NB4 (cell line): ENCODE data around the gene IDE.
"Not testable (repeated sequence)": the region's sequence is repeated elsewhere in the genome, so short reads cannot be mapped to it uniquely, and the experiment has no call there.

Experiments used
- DNase-seq: peaks from one replicate; pipeline ENCODE4 v3.0.0; 2010; ENCODE audit warnings: low read depth
- H3K4me3 ChIP-seq: one replicate; pipeline ENCODE4 v1.5.1; 2011; ENCODE audit warnings: mild to moderate bottlenecking, low read depth, low read length, moderate library complexity
- CTCF ChIP-seq: IDR thresholded peaks from one replicate; pipeline ENCODE4 v1.5.1; 2012; ENCODE audit warnings: low read depth, low read length
- MYC ChIP-seq: IDR thresholded peaks from 2 replicates; pipeline ENCODE4 v1.6.1; 2011; ENCODE audit warnings: low read depth, low read length
- POLR2A ChIP-seq: IDR thresholded peaks from 2 replicates; pipeline ENCODE4 v1.6.1; 2011; ENCODE audit warnings: mild to moderate bottlenecking; ENCODE audit not compliant: insufficient read length; ENCODE audit errors: extremely low read depth
- TF ChIP-seq, protein P1 (sequence below): IDR thresholded peaks from 2 replicates; pipeline ENCODE4 v1.6.1; 2011; ENCODE audit warnings: low read depth, low read length

The IDE gene

DNA sequence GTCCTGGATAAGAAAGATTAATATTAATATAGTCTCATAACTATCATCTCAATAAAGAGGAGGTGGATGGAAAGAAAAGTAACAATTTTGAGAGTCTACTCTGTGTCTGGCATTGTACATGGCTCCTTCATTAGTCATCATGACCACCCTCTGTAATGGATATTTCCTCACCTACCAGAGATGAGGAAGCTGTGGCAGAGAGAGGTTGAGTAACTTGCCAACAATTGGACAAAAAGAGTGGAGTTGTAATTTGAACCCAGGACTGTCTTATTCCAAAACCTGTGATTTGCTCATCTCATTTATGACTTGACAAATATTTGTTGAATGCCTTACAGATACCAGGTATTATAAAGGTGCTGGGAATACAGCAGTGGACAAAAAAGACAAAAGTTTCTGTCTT, 2.1 kb upstream of the IDE start:
- DNase-seq, result peak; percentile 87
- TF ChIP-seq, protein P1, sequence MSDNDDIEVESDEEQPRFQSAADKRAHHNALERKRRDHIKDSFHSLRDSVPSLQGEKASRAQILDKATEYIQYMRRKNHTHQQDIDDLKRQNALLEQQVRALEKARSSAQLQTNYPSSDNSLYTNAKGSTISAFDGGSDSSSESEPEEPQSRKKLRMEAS, result peak; percentile 42
- TF ChIP-seq CTCF (no peak), MYC (peak; percentile 35; the same call in 1 of the 2 replicates), POLR2A (no peak)

GRCh38 chr10:92574548-92575261, 812 bp upstream of the IDE start:
- TF ChIP-seq CTCF (peak; percentile 17), POLR2A (no peak)
- no peak for DNase-seq
- H3K4me3 ChIP-seq, result peak overlapping the region; percentile 93

More for the DNA sequence above, 2.1 kb upstream of the IDE start:
- no peak overlapping the region for H3K4me3 ChIP-seq

GRCh38 chr10:92573091-92573797, 649 bp downstream of the IDE start:
- DNase-seq, result peak; percentile 70
- TF ChIP-seq MYC (no peak), CTCF (no peak), POLR2A (no peak)
- TF ChIP-seq, protein P1, result no peak
- H3K4me3 ChIP-seq, result peak overlapping the region; percentile 93

DNA sequence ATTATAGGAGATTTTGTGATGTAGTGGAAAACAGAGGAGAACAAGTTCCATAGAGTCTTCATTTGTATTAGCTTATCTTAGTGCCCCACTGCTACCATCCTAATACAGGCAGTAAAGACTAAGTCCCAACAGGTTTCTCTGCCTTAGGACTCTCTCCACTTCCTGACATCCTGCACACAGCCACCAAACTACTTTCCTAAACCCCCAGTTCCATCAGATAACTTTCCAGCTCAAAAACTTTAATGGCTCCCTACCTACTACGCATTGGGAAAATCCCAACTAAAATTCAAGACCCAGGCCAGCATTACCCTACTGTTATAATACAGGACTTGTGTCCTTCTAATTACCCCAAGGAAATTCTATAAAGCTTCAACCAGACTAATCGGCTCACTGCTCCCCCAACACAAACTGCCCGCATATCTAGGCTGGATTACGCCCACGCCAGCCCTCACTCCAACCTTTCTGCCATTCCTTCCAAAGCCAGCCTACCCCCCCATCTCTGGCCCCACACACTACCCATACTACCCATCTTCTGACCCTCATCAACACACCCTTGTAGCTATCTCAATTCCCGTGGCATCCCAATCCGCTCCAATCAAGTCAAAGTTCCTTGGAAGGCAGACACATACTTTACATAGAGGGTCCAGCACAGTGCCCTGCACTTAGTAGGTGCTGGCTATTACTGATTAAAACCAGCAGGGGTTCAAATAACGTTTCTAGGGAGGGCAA, 1.4 kb downstream of the IDE start:
- TF ChIP-seq, protein P1, result no peak
- no peak for TF ChIP-seq MYC
- no peak for TF ChIP-seq POLR2A
- no peak for TF ChIP-seq CTCF
- DNase-seq, result peak; percentile 15
- H3K4me3 ChIP-seq, result peak overlapping the region; percentile 93

DNA sequence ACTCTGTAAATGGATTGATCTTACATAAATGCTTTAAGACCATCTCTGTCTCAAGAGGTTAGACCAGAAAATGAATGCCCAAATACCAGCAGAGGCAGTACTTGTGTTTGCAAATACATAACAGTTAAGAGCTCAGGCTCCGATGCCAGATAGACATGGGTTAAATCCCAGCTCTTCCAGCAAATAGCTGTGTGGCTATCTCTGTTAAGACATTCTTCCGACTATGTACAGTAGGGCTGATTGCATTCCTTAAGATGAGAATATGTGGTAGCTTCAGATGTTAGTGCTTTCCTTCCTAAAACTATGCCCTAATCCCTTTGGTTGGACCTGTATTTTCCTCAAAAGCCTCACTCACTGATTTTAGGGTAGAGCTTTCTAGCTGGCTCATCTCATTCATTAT, 2.2 kb downstream of the IDE start:
- peak overlapping the region; percentile 93 for H3K4me3 ChIP-seq
- no peak for DNase-seq
- TF ChIP-seq, protein P1, result no peak
- TF ChIP-seq CTCF, result no peak
- TF ChIP-seq POLR2A, result no peak
- TF ChIP-seq MYC, result no peak

GRCh38 chr10:92569663-92570062, 4.2 kb downstream of the IDE start:
- H3K4me3 ChIP-seq, DNase-seq: not testable (repeated sequence)
